GM12878 (cell line): ENCODE measurements around the gene DCDC2C.

Experiments
- CTCF ChIP-seq, 3 experiments: IDR thresholded peaks in 2 of 3; conservative IDR thresholded peaks in 1 of 3; 2 replicates each; pipeline ENCODE4 v1.5.1; 2011; ENCODE audit warnings: low read depth in 3 of 3, low read length in 3 of 3, mild to moderate bottlenecking in 3 of 3, control low read depth in 2 of 3, moderate library complexity in 2 of 3, inconsistent platforms in 1 of 3, mixed read lengths in 1 of 3; ENCODE audit not compliant: control insufficient read depth in 2 of 3, insufficient read depth in 1 of 3; ENCODE audit errors: extremely low read depth in 1 of 3
- EP300 ChIP-seq, 2 experiments: fragments of 150-350 bp in 1 of 2; IDR thresholded peaks; 2 replicates each; pipeline ENCODE4 v1.6.1; 2011 to 2012; ENCODE audit warnings: low read depth in 2 of 2, low read length in 2 of 2, borderline replicate concordance in 1 of 2, improper control_type of control experiment in 1 of 2, inconsistent platforms in 1 of 2; ENCODE audit not compliant: control insufficient read depth in 1 of 2
- EZH2 ChIP-seq: IDR thresholded peaks from 2 replicates; pipeline ENCODE4 v1.6.1; 2012; ENCODE audit warnings: low read depth, mild to moderate bottlenecking, control low read depth, inconsistent platforms, low read length, borderline replicate concordance; ENCODE audit not compliant: control insufficient read depth
- MTA2 ChIP-seq: fragments of 450-650 bp; IDR thresholded peaks from 2 replicates; pipeline ENCODE4 v1.6.1; 2016; ENCODE audit warnings: low read depth, mild to moderate bottlenecking, moderate library complexity
- MYC ChIP-seq: IDR thresholded peaks from 2 replicates; pipeline ENCODE4 v1.6.1; 2011; ENCODE audit warnings: mild to moderate bottlenecking, low read length, moderate library complexity, inconsistent platforms; ENCODE audit not compliant: insufficient read depth, insufficient replicate concordance, insufficient read length, severe bottlenecking
- RCOR1 ChIP-seq: conservative IDR thresholded peaks from 2 replicates; pipeline ENCODE4 v1.6.1; 2012; ENCODE audit warnings: low read depth, low read length, improper control_type of control experiment
- REST ChIP-seq: IDR thresholded peaks from 2 replicates; pipeline ENCODE4 v1.6.1; 2012; ENCODE audit warnings: mild to moderate bottlenecking, low read depth, low read length
- SIN3A ChIP-seq: IDR thresholded peaks from 2 replicates; pipeline ENCODE4 v1.6.1; 2012; ENCODE audit warnings: low read depth, low read length, improper control_type of control experiment
- ZSCAN29 ChIP-seq: fragments of 450-650 bp; IDR thresholded peaks from 2 replicates; pipeline ENCODE4 v1.6.1; 2017; ENCODE audit warnings: mild to moderate bottlenecking, moderate library complexity

- TF ChIP-seq MTA2 (no peak), EP300 (IDR thresholded peaks at IDR 0.05; ENCODE audit: borderline replicate concordance in 1 of 2, control insufficient read depth in 1 of 2, low read depth in 2 of 2, low read length in 2 of 2) (no peak), ZSCAN29 (no peak), EZH2 (no peak), SIN3A (no peak), MYC (no peak), RCOR1 (no peak), CTCF (IDR thresholded peaks at IDR 0.05 in 2 of 3, conservative IDR thresholded peaks at IDR 0.05 in 1 of 3; ENCODE audit: control insufficient read depth in 2 of 3, extremely low read depth in 1 of 3, insufficient read depth in 1 of 3, low read depth in 3 of 3, low read length in 3 of 3) (no peak), REST (no peak)
These were observed 3.5 kb downstream of the DCDC2C start for GRCh38 chr2:3706892-3707291.
